CD4-positive, alpha-beta T cell treated with Interleukin-12 subunit alpha and Interleukin-12 subunit beta, for 1 hour (primary cell): ENCODE results near the gene CLASP1.

Experiments used
- DNase-seq: peaks from one replicate; pipeline ENCODE4 v3.0.0-alpha.2; 2020

Gene CLASP1

DNA sequence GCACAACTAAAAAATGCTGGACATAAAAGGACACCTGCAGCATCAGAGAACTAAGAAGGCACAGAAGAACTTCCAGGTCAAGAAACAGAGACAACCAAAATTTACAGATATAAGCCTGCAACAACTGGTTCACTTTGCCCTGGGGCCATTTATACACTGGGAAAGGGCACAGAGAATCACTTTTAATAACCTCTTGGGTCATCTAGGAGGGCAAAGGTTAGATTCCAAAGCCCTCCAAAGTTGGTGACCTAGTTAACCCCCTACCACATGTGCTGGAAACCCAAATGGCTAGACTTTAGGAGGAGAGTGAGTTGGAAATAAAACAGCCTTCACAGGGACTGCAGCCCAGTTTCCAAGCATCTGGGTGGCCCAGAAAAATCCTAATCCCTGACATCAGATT is 115.3 kb downstream of the CLASP1 start:
- no peak for DNase-seq

DNA sequence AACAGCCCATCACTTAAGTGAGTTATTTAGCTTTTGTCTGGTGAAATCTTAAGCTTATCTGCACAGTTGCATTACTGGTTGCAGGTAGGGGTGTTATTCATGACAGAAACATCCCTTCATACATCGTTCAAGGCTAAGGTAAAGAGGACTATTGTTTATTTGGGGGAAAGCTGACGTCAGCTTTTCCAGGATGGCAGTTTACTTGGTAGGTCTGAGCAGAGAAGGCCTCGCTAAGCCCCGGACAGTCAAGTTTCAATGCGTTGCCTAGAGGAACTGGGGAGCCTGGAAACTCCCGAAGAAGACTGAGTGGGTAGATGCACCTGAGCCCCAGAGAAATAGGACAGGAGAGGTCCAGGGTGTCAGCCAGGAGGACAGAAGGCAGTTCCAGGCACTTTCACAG is 116.4 kb downstream of the CLASP1 start:
- no peak for DNase-seq

GRCh38 chr2:121532347-121532766 is 116.9 kb downstream of the CLASP1 start:
- DNase-seq, result no peak

DNA sequence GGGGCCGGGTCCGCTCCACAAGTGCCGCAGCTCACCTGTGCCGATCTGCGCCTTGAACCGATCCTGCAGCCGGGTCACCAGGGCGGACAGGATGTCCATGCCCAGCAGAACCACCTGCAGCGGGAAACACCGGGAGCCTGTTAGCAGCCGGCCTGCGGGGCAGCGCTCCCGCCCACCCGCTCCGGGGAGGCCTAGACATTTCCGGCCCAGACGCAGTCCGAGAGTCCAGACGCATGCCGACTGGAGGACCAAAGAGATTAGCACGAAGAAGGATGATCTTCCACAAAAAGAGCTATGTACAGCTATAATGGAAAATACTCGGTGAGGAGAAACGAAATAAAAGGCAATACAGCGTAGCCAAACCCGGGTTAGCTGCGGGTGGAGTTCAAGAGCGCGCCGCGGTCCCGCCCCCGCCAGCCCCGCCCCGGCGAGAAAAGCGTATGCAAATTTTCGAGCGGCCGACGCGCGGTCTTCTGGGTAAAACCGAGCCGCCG is 119.0 kb downstream of the CLASP1 start:
- DNase-seq, result peak; percentile 84

GRCh38 chr2:121529439-121530211 is 119.6 kb downstream of the CLASP1 start:
- DNase-seq, result no peak

- no peak for DNase-seq
These were observed 122.1 kb downstream of the CLASP1 start for GRCh38 chr2:121527009-121527682.

DNA sequence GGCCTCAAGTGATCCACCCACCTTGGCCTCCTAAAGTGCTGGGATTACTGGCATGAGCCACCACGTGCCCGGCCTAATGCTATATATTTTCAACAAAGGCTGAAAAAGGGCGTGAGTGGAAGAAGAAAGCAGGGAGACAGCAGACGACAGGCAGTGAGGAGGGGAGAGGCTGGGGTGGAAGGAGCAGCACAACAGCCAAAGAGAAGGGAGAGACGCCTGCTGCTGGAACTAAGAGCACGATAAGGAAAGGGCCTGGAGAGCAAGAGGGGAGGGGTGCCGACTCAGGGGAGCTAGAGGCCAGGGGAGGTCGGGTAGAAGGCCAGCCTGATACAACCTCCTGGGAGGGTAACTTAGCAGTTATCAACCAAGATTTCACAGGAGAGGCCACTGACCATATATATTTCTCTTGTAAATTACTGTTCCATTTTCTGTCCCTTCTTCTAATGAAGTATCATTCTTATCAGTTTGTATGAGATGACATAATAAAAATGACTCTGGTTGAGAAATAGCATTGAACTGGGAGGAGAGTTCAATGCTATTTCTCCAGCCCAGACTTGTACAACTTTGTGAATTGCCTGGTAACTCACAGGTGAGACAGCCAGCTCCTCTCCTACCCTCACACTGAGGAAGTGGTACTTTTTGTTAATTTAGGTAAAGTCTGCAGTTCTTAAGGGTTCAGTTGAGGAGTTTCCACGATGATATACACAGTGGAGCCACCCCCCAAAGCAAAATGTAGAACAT is 124.4 kb downstream of the CLASP1 start:
- DNase-seq, result no peak

GRCh38 chr2:121521359-121521758 is 127.9 kb downstream of the CLASP1 start:
- DNase-seq, result no peak

DNA sequence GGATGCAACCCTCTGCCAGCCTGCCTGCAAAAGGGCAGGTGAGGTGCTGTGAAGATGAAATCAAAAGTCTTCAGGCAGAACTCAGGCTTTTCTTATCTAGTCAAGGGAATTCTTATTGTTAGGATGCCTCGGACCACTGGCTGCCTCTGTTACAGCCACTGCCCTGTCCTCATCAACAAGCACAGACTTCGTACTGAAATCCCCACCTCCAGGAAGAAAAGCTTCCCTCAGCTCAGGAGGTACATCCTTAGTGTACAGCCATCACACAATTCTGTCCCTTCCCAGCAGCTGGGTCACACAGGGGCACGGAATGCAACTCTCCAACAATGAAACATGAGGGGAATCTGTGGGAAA is 128.6 kb downstream of the CLASP1 start:
- no peak for DNase-seq

DNA sequence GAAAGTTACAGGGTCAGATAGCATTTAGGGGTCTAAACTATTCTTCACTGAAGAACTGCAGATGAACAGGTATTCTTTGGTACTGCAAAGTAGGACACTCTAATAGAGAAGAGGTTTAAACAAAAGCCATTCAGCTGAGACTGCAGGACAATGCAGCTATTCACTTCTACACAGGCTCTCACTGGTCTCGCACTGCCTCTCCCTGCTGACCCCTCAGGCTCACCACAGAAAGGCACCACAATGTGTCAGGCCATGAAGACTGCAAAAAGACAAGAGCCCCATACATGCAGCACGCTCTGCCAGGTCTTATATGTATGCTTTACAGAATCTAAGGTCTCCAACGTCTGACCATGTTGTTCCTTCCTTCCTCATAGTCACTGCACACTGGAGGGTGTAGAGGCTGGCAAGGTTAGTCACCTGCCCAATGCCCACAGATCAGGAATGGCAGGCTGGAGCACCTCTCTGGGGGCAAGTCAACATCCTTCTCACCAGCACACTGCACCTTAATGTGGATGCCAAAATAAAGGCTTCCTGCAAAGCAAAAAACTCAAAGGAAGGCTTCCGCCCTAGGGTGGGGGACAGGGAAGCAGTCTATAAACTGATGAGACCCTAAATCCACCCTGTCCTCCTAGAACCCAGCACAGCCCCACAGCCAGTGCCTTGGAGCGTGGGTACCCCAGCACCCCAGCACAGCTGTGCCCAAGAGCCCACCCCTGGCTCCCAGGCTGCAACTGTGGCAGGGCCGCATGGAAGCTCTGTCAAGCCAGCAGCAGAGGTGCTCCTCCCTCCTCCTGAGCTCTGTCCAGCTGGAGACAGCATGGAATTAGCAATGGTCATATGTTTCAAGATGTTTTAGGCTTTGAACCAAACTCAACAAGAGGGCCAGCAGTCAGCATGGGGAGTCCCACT is 129.3 kb downstream of the CLASP1 start:
- DNase-seq, result no peak

DNA sequence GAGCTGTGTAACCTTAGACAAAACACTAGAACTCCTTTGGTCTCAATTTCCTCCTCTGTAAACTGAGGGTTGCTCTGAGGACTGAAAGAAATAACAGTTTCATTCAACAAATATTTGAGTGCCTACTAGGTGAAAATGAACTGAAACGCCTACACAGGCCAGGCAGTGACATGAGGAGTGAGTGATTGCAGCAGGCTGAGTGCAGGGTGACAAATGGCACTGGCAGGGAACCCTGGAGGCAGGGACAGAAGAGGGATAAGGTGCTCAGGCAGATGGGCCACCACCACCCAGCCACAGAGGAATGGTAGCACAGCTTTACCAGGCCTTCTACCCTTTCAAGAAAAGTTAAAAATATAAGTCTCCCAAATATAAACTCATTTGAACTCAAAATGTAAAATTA is 130.1 kb downstream of the CLASP1 start:
- DNase-seq, result no peak

GRCh38 chr2:121513597-121514333 is 135.5 kb downstream of the CLASP1 start:
- DNase-seq, result no peak

DNA sequence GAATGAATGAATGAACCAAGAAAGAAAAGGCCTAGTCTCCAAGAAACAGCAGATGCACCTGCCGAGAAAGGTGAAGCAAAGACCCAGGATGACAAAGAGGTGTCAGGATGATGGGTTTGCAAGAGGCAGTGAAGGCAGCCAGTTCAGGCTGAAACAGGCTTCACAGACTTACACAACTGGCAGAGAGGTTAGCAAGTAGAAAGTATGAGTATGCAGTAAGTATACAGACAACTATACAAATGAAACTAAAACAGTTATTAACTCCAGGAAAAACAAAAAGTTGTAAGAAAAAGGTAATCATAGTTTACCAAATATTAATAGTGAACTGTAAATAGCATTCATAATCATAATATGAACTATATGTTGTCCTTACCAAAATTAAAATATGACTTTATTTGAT is 138.4 kb downstream of the CLASP1 start:
- DNase-seq, result no peak

DNA sequence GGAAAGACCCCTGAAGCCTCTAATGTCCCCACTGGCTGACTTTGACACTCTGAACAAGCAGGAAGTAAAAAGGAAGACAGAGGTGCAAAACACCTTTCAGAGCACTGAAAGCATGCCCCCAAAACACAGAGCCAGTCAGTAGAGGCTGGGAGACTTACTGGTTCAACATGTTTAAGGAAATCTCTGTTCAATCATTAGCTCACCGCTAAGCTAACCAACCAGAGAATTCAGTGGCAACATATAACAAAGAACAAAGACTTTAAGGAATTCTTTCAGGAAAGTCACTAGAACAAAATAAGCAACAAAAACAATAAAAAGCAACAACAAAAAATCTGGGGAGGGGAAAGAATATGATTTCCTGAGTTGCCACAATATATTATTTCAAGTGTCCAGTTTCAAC is 142.6 kb downstream of the CLASP1 start:
- DNase-seq, result no peak

DNA sequence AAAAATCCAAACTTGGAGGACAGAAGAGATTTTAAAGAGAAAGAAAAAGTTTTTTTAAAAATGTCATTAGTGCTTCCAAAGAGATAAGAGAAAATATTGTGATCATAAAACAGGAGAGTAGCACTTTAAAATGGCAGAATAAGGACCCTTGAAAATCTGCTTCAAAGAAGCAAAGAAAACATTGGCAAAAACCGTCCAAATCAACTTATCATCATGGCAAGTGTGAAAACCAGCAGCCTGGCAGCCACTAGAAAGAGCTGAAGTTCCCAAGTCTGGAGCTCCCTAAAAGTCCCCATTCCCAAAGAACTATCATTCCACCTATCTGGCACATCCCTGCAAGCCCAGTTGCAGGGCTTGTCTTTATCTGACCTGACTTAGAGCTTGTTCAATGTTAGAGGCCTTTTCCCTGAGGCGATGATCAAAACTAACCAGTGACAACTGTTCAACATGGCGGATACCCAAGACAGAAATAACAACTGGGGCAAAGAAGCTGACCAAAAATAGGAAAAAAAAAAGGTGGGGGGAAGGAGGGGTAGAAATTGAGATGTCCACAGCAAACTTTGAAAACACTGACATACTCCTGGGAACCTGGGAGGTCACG is 143.2 kb downstream of the CLASP1 start:
- DNase-seq, result no peak

- DNase-seq, result no peak
These were observed 144.3 kb downstream of the CLASP1 start for GRCh38 chr2:121505005-121505404.

GRCh38 chr2:121504316-121504715 is 144.9 kb downstream of the CLASP1 start:
- no peak for DNase-seq

DNA sequence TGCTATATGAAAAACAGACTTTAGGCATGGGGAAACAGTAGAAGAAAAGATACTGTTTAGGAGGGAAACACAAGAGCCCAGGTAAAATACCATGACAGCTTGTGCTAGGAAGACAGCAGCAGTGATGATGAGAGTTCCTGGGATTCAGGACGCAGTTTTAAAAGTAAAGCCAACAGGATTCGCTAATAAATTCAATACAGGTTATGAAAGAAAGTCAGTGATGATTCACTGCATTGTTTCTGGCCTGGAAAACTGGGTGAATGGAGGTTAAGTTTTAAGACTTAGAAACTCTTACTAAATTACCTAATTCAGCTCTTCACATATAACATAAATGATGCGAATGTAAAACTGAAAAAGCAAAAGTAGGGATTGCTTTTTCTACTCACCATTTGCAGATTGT is 146.5 kb downstream of the CLASP1 start:
- no peak for DNase-seq

- no peak for DNase-seq
These were observed 147.0 kb downstream of the CLASP1 start for GRCh38 chr2:121502246-121502645.

- DNase-seq, result no peak
These were observed 147.7 kb downstream of the CLASP1 start for GRCh38 chr2:121501554-121501953.

GRCh38 chr2:121501031-121501430 is 148.2 kb downstream of the CLASP1 start:
- DNase-seq, result no peak

GRCh38 chr2:121498731-121499130 is 150.5 kb downstream of the CLASP1 start:
- no peak for DNase-seq
